ENCODE data around the gene HELZ2.

DNA sequence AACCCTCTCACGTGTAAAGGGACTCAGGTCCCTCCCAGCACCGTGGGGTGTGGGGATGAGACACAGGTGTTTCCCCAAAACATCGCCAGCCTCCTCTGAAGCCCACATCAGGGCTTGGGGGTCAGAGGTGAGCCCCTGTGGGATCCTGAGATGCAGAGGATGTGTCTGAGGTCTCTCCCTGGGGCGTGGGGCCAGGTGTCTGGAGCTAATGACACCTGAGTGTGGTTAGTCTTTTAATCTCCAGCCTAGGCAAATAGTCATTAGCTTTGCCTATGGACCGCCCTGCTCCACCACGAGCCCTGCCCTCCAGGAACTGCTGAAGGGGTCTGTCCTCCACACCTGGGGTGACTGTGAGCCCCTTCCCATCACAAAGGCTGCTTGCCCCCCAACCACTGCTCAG is 28.2 kb downstream of the HELZ2 start:
- TF ChIP-seq, protein P1, sequence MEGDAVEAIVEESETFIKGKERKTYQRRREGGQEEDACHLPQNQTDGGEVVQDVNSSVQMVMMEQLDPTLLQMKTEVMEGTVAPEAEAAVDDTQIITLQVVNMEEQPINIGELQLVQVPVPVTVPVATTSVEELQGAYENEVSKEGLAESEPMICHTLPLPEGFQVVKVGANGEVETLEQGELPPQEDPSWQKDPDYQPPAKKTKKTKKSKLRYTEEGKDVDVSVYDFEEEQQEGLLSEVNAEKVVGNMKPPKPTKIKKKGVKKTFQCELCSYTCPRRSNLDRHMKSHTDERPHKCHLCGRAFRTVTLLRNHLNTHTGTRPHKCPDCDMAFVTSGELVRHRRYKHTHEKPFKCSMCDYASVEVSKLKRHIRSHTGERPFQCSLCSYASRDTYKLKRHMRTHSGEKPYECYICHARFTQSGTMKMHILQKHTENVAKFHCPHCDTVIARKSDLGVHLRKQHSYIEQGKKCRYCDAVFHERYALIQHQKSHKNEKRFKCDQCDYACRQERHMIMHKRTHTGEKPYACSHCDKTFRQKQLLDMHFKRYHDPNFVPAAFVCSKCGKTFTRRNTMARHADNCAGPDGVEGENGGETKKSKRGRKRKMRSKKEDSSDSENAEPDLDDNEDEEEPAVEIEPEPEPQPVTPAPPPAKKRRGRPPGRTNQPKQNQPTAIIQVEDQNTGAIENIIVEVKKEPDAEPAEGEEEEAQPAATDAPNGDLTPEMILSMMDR (IDR thresholded peaks at IDR 0.05), result no peak
- no peak for TF ChIP-seq POLR2A (IDR thresholded peaks at IDR 0.05)
